ENCODE results near the gene UBE2D1.

DNA sequence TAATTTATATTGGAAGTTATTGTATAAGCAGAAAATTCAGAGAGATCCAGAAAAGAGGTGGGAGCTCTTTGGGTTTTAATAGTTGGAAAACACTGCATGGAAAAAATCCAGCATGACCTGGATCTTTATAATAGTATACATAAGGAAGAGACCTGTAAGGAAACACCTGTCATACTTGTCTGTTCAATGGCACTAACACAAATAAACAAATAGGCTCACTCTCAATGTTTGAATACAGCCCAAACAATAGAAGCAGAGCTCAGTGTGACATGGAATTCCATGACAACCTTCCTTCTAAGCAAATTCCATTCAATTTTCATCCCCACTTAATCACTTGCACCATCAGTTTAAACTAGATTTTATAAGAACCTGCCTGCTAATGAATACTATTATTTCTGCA lies 34.1 kb upstream of the UBE2D1 start:
- TF ChIP-seq, protein P1, sequence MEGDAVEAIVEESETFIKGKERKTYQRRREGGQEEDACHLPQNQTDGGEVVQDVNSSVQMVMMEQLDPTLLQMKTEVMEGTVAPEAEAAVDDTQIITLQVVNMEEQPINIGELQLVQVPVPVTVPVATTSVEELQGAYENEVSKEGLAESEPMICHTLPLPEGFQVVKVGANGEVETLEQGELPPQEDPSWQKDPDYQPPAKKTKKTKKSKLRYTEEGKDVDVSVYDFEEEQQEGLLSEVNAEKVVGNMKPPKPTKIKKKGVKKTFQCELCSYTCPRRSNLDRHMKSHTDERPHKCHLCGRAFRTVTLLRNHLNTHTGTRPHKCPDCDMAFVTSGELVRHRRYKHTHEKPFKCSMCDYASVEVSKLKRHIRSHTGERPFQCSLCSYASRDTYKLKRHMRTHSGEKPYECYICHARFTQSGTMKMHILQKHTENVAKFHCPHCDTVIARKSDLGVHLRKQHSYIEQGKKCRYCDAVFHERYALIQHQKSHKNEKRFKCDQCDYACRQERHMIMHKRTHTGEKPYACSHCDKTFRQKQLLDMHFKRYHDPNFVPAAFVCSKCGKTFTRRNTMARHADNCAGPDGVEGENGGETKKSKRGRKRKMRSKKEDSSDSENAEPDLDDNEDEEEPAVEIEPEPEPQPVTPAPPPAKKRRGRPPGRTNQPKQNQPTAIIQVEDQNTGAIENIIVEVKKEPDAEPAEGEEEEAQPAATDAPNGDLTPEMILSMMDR (IDR thresholded peaks at IDR 0.05) = no peak
- TF ChIP-seq POLR2AphosphoS5 (IDR thresholded peaks at IDR 0.05) (no peak), POLR2A (IDR thresholded peaks at IDR 0.05) (no peak)

All from breast epithelium (tissue), 3 donors.